ENCODE data around the gene EDEM2. TPM values are rescaled to one million over a fixed set of nuclear protein-coding genes. Genes with fewer than 3 reads are reported as not detected.
"Not testable (repeated sequence)": the region's sequence is repeated elsewhere in the genome, so short reads cannot be mapped to it uniquely, and the experiment has no call there.

EDEM2 gene
- polyA plus RNA-seq, 3 donors = 15.5 to 16.9 (median 16.3) TPM

GRCh38 chr20:35173576-35174192, 26.5 kb upstream of the EDEM2 start:
- DNase-seq (ENCODE audit: extremely low read depth in 1 of 11, low read depth in 9 of 11, low spot score in 4 of 11) = no peak

- no peak for DNase-seq (ENCODE audit: extremely low read depth in 1 of 11, low read depth in 9 of 11, low spot score in 4 of 11)
Observed at GRCh38 chr20:35172434-35172806, 25.3 kb upstream of the EDEM2 start.

- peak in 7 of 11 donors; percentile 21 to 53 (median 31) for DNase-seq (ENCODE audit: extremely low read depth in 1 of 11, low read depth in 9 of 11, low spot score in 4 of 11)
Observed at GRCh38 chr20:35171753-35172433, 24.8 kb upstream of the EDEM2 start, which contains the start of gene PROCR. Gene PROCR (plus strand): TSS chr20:35172072. CDS start chr20:35172155, 83 bp downstream.

GRCh38 chr20:35171438-35171752, 24.3 kb upstream of the EDEM2 start:
- no peak for DNase-seq (ENCODE audit: extremely low read depth in 1 of 11, low read depth in 9 of 11, low spot score in 4 of 11)

GRCh38 chr20:35168701-35169409, 21.7 kb upstream of the EDEM2 start:
- DNase-seq (ENCODE audit: extremely low read depth in 1 of 11, low read depth in 9 of 11, low spot score in 4 of 11) = not testable (repeated sequence)

GRCh38 chr20:35167787-35168186, 20.7 kb upstream of the EDEM2 start:
- DNase-seq (ENCODE audit: extremely low read depth in 1 of 11, low read depth in 9 of 11, low spot score in 4 of 11) = no peak

- peak in 1 of 11 donors; percentile 22 for DNase-seq (ENCODE audit: extremely low read depth in 1 of 11, low read depth in 9 of 11, low spot score in 4 of 11)
Observed at GRCh38 chr20:35166242-35166830, 19.2 kb upstream of the EDEM2 start.

GRCh38 chr20:35165221-35166185, 18.4 kb upstream of the EDEM2 start:
- no peak for DNase-seq (ENCODE audit: extremely low read depth in 1 of 11, low read depth in 9 of 11, low spot score in 4 of 11)

GRCh38 chr20:35164531-35164930, 17.4 kb upstream of the EDEM2 start:
- not testable (repeated sequence) for DNase-seq (ENCODE audit: extremely low read depth in 1 of 11, low read depth in 9 of 11, low spot score in 4 of 11)

- not testable (repeated sequence) for DNase-seq (ENCODE audit: extremely low read depth in 1 of 11, low read depth in 9 of 11, low spot score in 4 of 11)
Observed at GRCh38 chr20:35160341-35160740, 13.2 kb upstream of the EDEM2 start.

- DNase-seq (ENCODE audit: extremely low read depth in 1 of 11, low read depth in 9 of 11, low spot score in 4 of 11) = no peak
Observed at GRCh38 chr20:35156978-35157377, 9.8 kb upstream of the EDEM2 start.

- no peak for DNase-seq (ENCODE audit: extremely low read depth in 1 of 11, low read depth in 9 of 11, low spot score in 4 of 11)
Observed at GRCh38 chr20:35155936-35156335, 8.8 kb upstream of the EDEM2 start.

- no peak for DNase-seq (ENCODE audit: extremely low read depth in 1 of 11, low read depth in 9 of 11, low spot score in 4 of 11)
Observed at GRCh38 chr20:35151736-35152135, 4.6 kb upstream of the EDEM2 start.

GRCh38 chr20:35150846-35151579, 3.9 kb upstream of the EDEM2 start:
- DNase-seq (ENCODE audit: extremely low read depth in 1 of 11, low read depth in 9 of 11, low spot score in 4 of 11) = no peak

GRCh38 chr20:35147575-35148071, 487 bp upstream of the EDEM2 start:
- not testable (repeated sequence) for DNase-seq (ENCODE audit: extremely low read depth in 1 of 11, low read depth in 9 of 11, low spot score in 4 of 11)

- peak in 1 of 11 donors; percentile 20 for DNase-seq (ENCODE audit: extremely low read depth in 1 of 11, low read depth in 9 of 11, low spot score in 4 of 11)
Observed at GRCh38 chr20:35146299-35146919, 727 bp downstream of the EDEM2 start.

- DNase-seq (ENCODE audit: extremely low read depth in 1 of 11, low read depth in 9 of 11, low spot score in 4 of 11) = peak in 2 of 11 donors; percentile 37 to 44
Observed at GRCh38 chr20:35145141-35145564, 2.0 kb downstream of the EDEM2 start.

Measured in renal cortex interstitium (tissue), 11 donors.